ENCODE data around the gene CHST5. TPM values are rescaled to one million over a fixed set of nuclear protein-coding genes. Genes with fewer than 3 reads are reported as not detected.

Gene CHST5
- total and polyA plus RNA-seq, 2 of the 13 experiments (the other 11 are each of a cell fraction or from before 2014, with no cell fraction given): 0.05 TPM; not detected in 1

DNA sequence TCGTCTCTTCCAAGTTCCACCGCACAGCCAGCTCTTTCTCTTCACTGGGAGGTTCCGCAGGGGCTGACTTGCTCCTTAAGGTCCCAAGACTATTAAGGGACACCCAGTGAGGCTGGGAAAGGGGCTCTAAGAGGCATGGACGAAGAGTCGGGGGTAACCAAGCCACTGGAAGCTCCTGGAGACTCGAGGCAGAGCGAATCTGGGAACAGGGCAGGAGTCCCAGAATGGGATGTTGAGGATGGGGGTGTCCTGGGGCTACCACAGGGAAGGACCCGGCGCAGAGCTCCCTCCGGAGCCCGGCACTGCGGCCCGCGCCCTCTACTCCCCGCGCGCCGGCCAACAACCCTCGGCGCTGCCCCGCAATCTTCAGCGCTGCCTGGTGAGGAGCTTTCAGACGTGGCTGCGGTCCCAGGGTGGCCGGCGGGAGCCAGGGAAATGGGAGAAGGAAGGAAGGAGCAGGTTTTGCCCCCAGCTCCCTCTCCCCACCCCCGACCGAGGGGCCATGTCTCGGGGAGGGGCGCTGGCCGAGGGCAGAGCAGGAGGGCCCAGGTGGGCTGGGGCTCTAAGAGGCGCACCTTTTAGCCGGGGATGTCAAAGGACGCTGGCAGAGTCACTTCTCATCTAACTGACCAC is 581 bp downstream of the CHST5 start:
- TF ChIP-seq EZH2 (conservative IDR thresholded peaks at IDR 0.05; ENCODE audit: low read depth, low read length) (no peak), ZNF879 (CRISPR knock-in tag; IDR thresholded peaks at IDR 0.05) (no peak), ZNF224 (CRISPR knock-in tag; IDR thresholded peaks at IDR 0.05) (no peak), ZNF234 (CRISPR knock-in tag; conservative IDR thresholded peaks at IDR 0.05) (no peak), DPF2 (CRISPR knock-in tag; IDR thresholded peaks at IDR 0.05; ENCODE audit: borderline replicate concordance, low read depth) (no peak), THAP9 (CRISPR knock-in tag; IDR thresholded peaks at IDR 0.05; ENCODE audit: borderline replicate concordance) (no peak), NR2F6 (IDR thresholded peaks at IDR 0.05) (no peak), NR2F6 (CRISPR knock-in tag; IDR thresholded peaks at IDR 0.05) (no peak), FOXM1 (CRISPR knock-in tag; IDR thresholded peaks at IDR 0.05) (no peak), SETDB1 (CRISPR knock-in tag; IDR thresholded peaks at IDR 0.05; ENCODE audit: borderline replicate concordance) (no peak), PAWR (CRISPR knock-in tag; IDR thresholded peaks at IDR 0.05; ENCODE audit: borderline replicate concordance) (no peak)
- TF ChIP-seq, protein P1, sequence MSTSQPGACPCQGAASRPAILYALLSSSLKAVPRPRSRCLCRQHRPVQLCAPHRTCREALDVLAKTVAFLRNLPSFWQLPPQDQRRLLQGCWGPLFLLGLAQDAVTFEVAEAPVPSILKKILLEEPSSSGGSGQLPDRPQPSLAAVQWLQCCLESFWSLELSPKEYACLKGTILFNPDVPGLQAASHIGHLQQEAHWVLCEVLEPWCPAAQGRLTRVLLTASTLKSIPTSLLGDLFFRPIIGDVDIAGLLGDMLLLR (CRISPR knock-in tag; IDR thresholded peaks at IDR 0.05): no peak
- TF ChIP-seq, protein P2, sequence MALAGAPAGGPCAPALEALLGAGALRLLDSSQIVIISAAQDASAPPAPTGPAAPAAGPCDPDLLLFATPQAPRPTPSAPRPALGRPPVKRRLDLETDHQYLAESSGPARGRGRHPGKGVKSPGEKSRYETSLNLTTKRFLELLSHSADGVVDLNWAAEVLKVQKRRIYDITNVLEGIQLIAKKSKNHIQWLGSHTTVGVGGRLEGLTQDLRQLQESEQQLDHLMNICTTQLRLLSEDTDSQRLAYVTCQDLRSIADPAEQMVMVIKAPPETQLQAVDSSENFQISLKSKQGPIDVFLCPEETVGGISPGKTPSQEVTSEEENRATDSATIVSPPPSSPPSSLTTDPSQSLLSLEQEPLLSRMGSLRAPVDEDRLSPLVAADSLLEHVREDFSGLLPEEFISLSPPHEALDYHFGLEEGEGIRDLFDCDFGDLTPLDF (CRISPR knock-in tag; IDR thresholded peaks at IDR 0.05): no peak
- H3K4me3 ChIP-seq (replicated peaks in 1 of 3; ENCODE audit: insufficient read depth in 1 of 3, low read depth in 2 of 3, low read length in 3 of 3): no peak overlapping the region
- WGBS (ENCODE audit: low lambda C conversion rate): 74% methylated on average over 31 of the region's 34 CpGs
- no peak overlapping the region for H3K27ac ChIP-seq (ENCODE audit: extremely low read length, insufficient read depth, low read length)
- peaks cover 0 to 1% of the 10 kb centered on the region in 2 experiments; a peak in 1 of 5 replicates for H3K27me3 ChIP-seq (ENCODE audit: control insufficient read depth in 1 of 2, insufficient read depth in 2 of 2, low read length in 2 of 2)
- H2AFZ ChIP-seq (ENCODE audit: low read length): no peak overlapping the region
- no TSS peak for BruUV-seq (replicated peaks)
- DNase-seq (ENCODE audit: low spot score) (no peak), FAIRE-seq (no peak), ATAC-seq (no peak)
- no peak overlapping the region for H3K9ac ChIP-seq (ENCODE audit: insufficient read depth, low read depth, low read length)
- ChIA-PET POLR2A (interaction anchor here (1.2 to 1.6 kb wide), 2 partner anchors 18 to 30 kb away, joined by 3 read pairs; no protein-coding TSS in a partner anchor), CTCF (ENCODE audit: low intra/inter-chr PET ratio, low total read pairs) (no interaction called here)
- intact Hi-C loops (cut with micrococcal nuclease; ENCODE audit: unreplicated experiment) (no loop called here), in situ Hi-C loops (cut with HindIII; ENCODE audit: extremely low pct_ligation_motif_present, low pct_unique_long_range_greater_than_20kb) (no loop called here)
- H4K20me1 ChIP-seq (ENCODE audit: insufficient read depth, low read length): no peaks in the 10 kb centered on the region
- H3K9me3 ChIP-seq (ENCODE audit: low read length): no peaks in the 10 kb centered on the region
- H3K4me1 ChIP-seq (ENCODE audit: insufficient read depth, low read length): no peaks in the 10 kb centered on the region
- H3K36me3 ChIP-seq (replicated peaks in 1 of 2; ENCODE audit: control insufficient read depth in 1 of 2, insufficient read depth in 2 of 2, low read length in 2 of 2): no peaks in the 10 kb centered on the region
- no peaks in the 10 kb centered on the region for H3K79me2 ChIP-seq (ENCODE audit: insufficient read depth, low read length)
- H3K4me2 ChIP-seq (ENCODE audit: low read depth, low read length): no peak overlapping the region

Measured in HepG2 (cell line).